Hepatocyte (in vitro differentiated cells): ENCODE results near the gene C1orf167.

Experiments used
- CTCF ChIP-seq: fragments of 200-600 bp; sonication (generic); IDR thresholded peaks from 2 replicates; pipeline ENCODE4 v1.5.1; 2016; ENCODE audit warnings: antibody characterized with exemption, mild to moderate bottlenecking; ENCODE audit not compliant: poor library complexity
- EZH2phosphoT487 ChIP-seq: fragments of 200-600 bp; sonication (generic); IDR thresholded peaks from one replicate; pipeline ENCODE4 v1.6.1; 2018; ENCODE audit warnings: antibody characterized with exemption, mild to moderate bottlenecking, low read depth, moderate library complexity; ENCODE audit not compliant: unreplicated experiment, severe bottlenecking

- TF ChIP-seq CTCF (no peak), EZH2phosphoT487 (no peak)
Measured at GRCh38 chr1:11807133-11807532, 45.1 kb downstream of the C1orf167 start.
